Body of pancreas (tissue), 4 donors: ENCODE measurements around the gene SPAG9. TPM values are rescaled to one million over a fixed set of nuclear protein-coding genes. Genes with fewer than 3 reads are reported as not detected.

Experiments
- ATAC-seq: fragments of 150-250 bp; one replicate; pipeline ENCODE4 v1.9.1; 2016
- DNase-seq, 4 donors: peaks; one replicate each; pipeline ENCODE4 v3.0.0-alpha.2; 2019
- H3K27ac ChIP-seq, 4 donors: fragments of 200-600 bp; sonication (generic); 1 replicate in 3 of 4; 2 replicates in 1 of 4; pipeline versions ENCODE4 v1.5.1 to v1.6.1; 2016 to 2019; ENCODE audit warnings: mild to moderate bottlenecking in 1 of 4, mixed read lengths in 1 of 4, moderate library complexity in 1 of 4
- H3K27me3 ChIP-seq, 2 donors: fragments of 200-600 bp; sonication (generic); one replicate each; pipeline ENCODE4 v1.6.0; 2016; ENCODE audit warnings: mild to moderate bottlenecking in 1 of 2
- H3K36me3 ChIP-seq, 2 donors: fragments of 200-600 bp; sonication (generic); replicated peaks in 1 of 2; 2 replicates each; pipeline ENCODE4 v1.5.1; 2016; ENCODE audit warnings: low read depth in 2 of 2; ENCODE audit not compliant: insufficient read depth in 1 of 2
- H3K4me1 ChIP-seq: fragments of 200-600 bp; sonication (generic); one replicate; pipeline ENCODE4 v1.6.0; 2016
- H3K4me3 ChIP-seq, 2 donors: fragments of 200-600 bp; sonication (generic); 1 replicate in 1 of 2; 2 replicates in 1 of 2; pipeline ENCODE4 v1.5.1; 2016 to 2019
- H3K9me3 ChIP-seq, 3 donors: fragments of 200-600 bp; sonication (generic); 1 replicate in 2 of 3; 2 replicates in 1 of 3; pipeline ENCODE4 v1.5.1; 2016
- CTCF ChIP-seq, 7 experiments: fragments of 450-650 bp in 4 of 7; fragments of 200-600 bp in 3 of 7; sonication (generic) in 3 of 7; IDR thresholded peaks; one replicate each; pipeline ENCODE4 v1.5.1; 2016 to 2019; ENCODE audit warnings: antibody characterized with exemption in 7 of 7
- POLR2A ChIP-seq, 3 donors: fragments of 450-650 bp; IDR thresholded peaks; one replicate each; pipeline ENCODE4 v1.6.1; 2016; ENCODE audit warnings: antibody characterized with exemption in 3 of 3, mild to moderate bottlenecking in 2 of 3
- WGBS, 2 donors: methylation state at CpG; one replicate each; pipeline ENCODE4 v1.1.5; 2017; 5-methylcytosine and 5-hydroxymethylcytosine counted together
- intact Hi-C: fragments of 100-400 bp; cut with DNase I; formaldehyde crosslinking; loops from one replicate; pipeline ENCODE4 v1.15.1; 2023
- total RNA-seq, 2 donors: library from RNA; depleted of rRNA; stranded (reverse); fragments of >200 nt; gene quantifications; one replicate each; pipeline ENCODE4 v1.1.0, GENCODE V29; 2016

Gene SPAG9
- total RNA-seq, 2 donors from 2014 or later, result 49.8 to 76.8 TPM

GRCh38 chr17:51017270-51017669, 103.4 kb downstream of the SPAG9 start:
- H3K9me3 ChIP-seq, result no peaks in the 10 kb centered on the region
- no peak for TF ChIP-seq POLR2A (IDR thresholded peaks at IDR 0.05)
- TF ChIP-seq CTCF (IDR thresholded peaks at IDR 0.05), result no peak
- ATAC-seq (no peak), DNase-seq (no peak)
- H3K4me3 ChIP-seq, result no peak overlapping the region
- whole genome bisulfite sequencing, 2 donors, result 87 to 96% methylated on average over 2 of the region's 2 CpGs
- H3K4me1 ChIP-seq, result peaks cover 4% of the 10 kb centered on the region
- intact Hi-C loops, result no loop called here
- no peaks in the 10 kb centered on the region for H3K27me3 ChIP-seq
- H3K36me3 ChIP-seq, result peaks cover 5 to 9% of the 10 kb centered on the region in 2 donors
- no peak overlapping the region for H3K27ac ChIP-seq

- Histone ChIP-seq H3K4me3 (no peak overlapping the region), H3K36me3 (peaks cover 5 to 9% of the 10 kb centered on the region in 2 donors), H3K27ac (no peak overlapping the region), H3K4me1 (peaks cover 4% of the 10 kb centered on the region), H3K27me3 (no peaks in the 10 kb centered on the region), H3K9me3 (no peaks in the 10 kb centered on the region)
- WGBS, 2 donors, result 75 to 79% methylated on average over 1 of the region's 1 CpG
- TF ChIP-seq POLR2A (IDR thresholded peaks at IDR 0.05), result no peak
- no peak for TF ChIP-seq CTCF (IDR thresholded peaks at IDR 0.05)
- intact Hi-C loops, result no loop called here
- DNase-seq, result no peak
- no peak for ATAC-seq
Measured at GRCh38 chr17:51016099-51016498, 104.6 kb downstream of the SPAG9 start.

GRCh38 chr17:51015145-51015558, 105.5 kb downstream of the SPAG9 start:
- no peak for ATAC-seq
- no peaks in the 10 kb centered on the region for H3K9me3 ChIP-seq
- peaks cover 0 to 9% of the 10 kb centered on the region in 2 donors for H3K36me3 ChIP-seq
- no peak for TF ChIP-seq POLR2A (IDR thresholded peaks at IDR 0.05)
- TF ChIP-seq CTCF (IDR thresholded peaks at IDR 0.05), result no peak
- H3K4me1 ChIP-seq, result peaks cover 4% of the 10 kb centered on the region
- no peak overlapping the region for H3K4me3 ChIP-seq
- H3K27ac ChIP-seq, result peak overlapping the region in 2 of 4 donors; percentile 35
- intact Hi-C loops, result no loop called here
- 70 to 73% methylated on average over 1 of the region's 1 CpG for WGBS, 2 donors
- no peak for DNase-seq
- no peaks in the 10 kb centered on the region for H3K27me3 ChIP-seq

GRCh38 chr17:51014129-51014528, 106.5 kb downstream of the SPAG9 start:
- Histone ChIP-seq H3K27ac (no peak overlapping the region), H3K4me3 (no peak overlapping the region), H3K27me3 (no peaks in the 10 kb centered on the region), H3K36me3 (peaks cover 0 to 9% of the 10 kb centered on the region in 2 donors), H3K9me3 (no peaks in the 10 kb centered on the region), H3K4me1 (peaks cover 8% of the 10 kb centered on the region)
- DNase-seq (no peak), ATAC-seq (no peak)
- no peak for TF ChIP-seq CTCF (IDR thresholded peaks at IDR 0.05)
- no peak for TF ChIP-seq POLR2A (IDR thresholded peaks at IDR 0.05)
- intact Hi-C loops, result no loop called here
- WGBS, 2 donors, result 91 to 93% methylated on average over 3 of the region's 3 CpGs

GRCh38 chr17:51013322-51013721, 107.3 kb downstream of the SPAG9 start:
- Histone ChIP-seq H3K4me3 (no peak overlapping the region), H3K9me3 (no peaks in the 10 kb centered on the region), H3K4me1 (peaks cover 14% of the 10 kb centered on the region), H3K27ac (no peak overlapping the region), H3K27me3 (no peaks in the 10 kb centered on the region), H3K36me3 (peaks cover 0 to 9% of the 10 kb centered on the region in 2 donors)
- intact Hi-C loops, result no loop called here
- 97 to 98% methylated on average over 2 of the region's 2 CpGs for WGBS, 2 donors
- TF ChIP-seq POLR2A (IDR thresholded peaks at IDR 0.05), result no peak
- TF ChIP-seq CTCF (IDR thresholded peaks at IDR 0.05), result no peak
- DNase-seq (no peak), ATAC-seq (no peak)
